OCI-LY3 (cell line): Measurements from ENCODE around the gene PUS10.

Experiments used
- H2AFZ ChIP-seq: fragments of 200-600, 300-600 bp; shearing (Covaris generic); 2 replicates; pipeline ENCODE4 v1.6.0; 2014; ENCODE audit warnings: antibody characterized with exemption, low read depth, low read length
- H3K27ac ChIP-seq: fragments of 200-600, 300-600 bp; sonication (generic); 2 replicates; pipeline ENCODE4 v1.5.1; 2014; ENCODE audit warnings: mild to moderate bottlenecking, low read length, moderate library complexity, mixed read lengths
- H3K27me3 ChIP-seq: fragments of 200-600, 300-600 bp; sonication (generic); 2 replicates; pipeline ENCODE4 v1.6.1; 2014; ENCODE audit warnings: low read depth, low read length, mixed read lengths
- H3K36me3 ChIP-seq: fragments of 200-600, 300-600 bp; sonication (generic); replicated peaks from 2 replicates; pipeline ENCODE3; 2014; ENCODE audit warnings: low read depth, low read length, mixed read lengths
- H3K4me1 ChIP-seq: fragments of 300-600, 200-600 bp; sonication (generic); 2 replicates; pipeline ENCODE4 v1.6.1; 2014; ENCODE audit warnings: low read length, mixed read lengths
- H3K4me2 ChIP-seq: fragments of 200-600, 300-600 bp; sonication (generic); 2 replicates; pipeline ENCODE4 v1.6.1; 2014; ENCODE audit warnings: low read length, mixed read lengths
- H3K4me3 ChIP-seq: fragments of 300-600, 200-600 bp; sonication (generic); 2 replicates; pipeline ENCODE4 v1.5.1; 2014; ENCODE audit warnings: antibody characterized with exemption, mild to moderate bottlenecking, low read length, moderate library complexity
- H3K79me2 ChIP-seq: fragments of 300-600, 200-600 bp; shearing (Covaris generic); 2 replicates; pipeline ENCODE4 v1.6.1; 2014; ENCODE audit warnings: mild to moderate bottlenecking, low read length, mixed read lengths
- H3K9ac ChIP-seq: fragments of 300-600, 200-600 bp; shearing (Covaris generic); 2 replicates; pipeline ENCODE4 v1.6.0; 2014; ENCODE audit warnings: mild to moderate bottlenecking, low read length, moderate library complexity
- H3K9me3 ChIP-seq: fragments of 200-600, 300-600 bp; shearing (Covaris generic); 2 replicates; pipeline ENCODE4 v1.6.1; 2014; ENCODE audit warnings: low read length, mixed read lengths; ENCODE audit not compliant: insufficient read depth
- H4K20me1 ChIP-seq: fragments of 200-600, 300-600 bp; sonication (generic); 2 replicates; pipeline ENCODE4 v1.6.1; 2016; ENCODE audit warnings: low read length, mixed read lengths; ENCODE audit not compliant: insufficient read depth
- CTCF ChIP-seq: fragments of 200-600, 300-600 bp; sonication (generic); IDR thresholded peaks from 2 replicates; pipeline ENCODE4 v1.5.1; 2014; ENCODE audit warnings: antibody characterized with exemption, low read length, low read depth
- EZH2phosphoT487 ChIP-seq: fragments of 200-600 bp; shearing (Covaris generic); IDR thresholded peaks from 2 replicates; pipeline ENCODE4 v1.6.1; 2018; ENCODE audit warnings: antibody characterized with exemption, mixed run types, low read depth

Gene PUS10

GRCh38 chr2:61023670-61024069, 5.6 kb upstream of the PUS10 start:
- Histone ChIP-seq H3K36me3 (peaks cover 8% of the 10 kb centered on the region), H3K4me3 (no peak overlapping the region), H3K4me2 (no peak overlapping the region), H3K9me3 (no peaks in the 10 kb centered on the region), H3K4me1 (peaks cover 9% of the 10 kb centered on the region), H2AFZ (no peak overlapping the region), H3K27ac (no peak overlapping the region), H3K27me3 (no peaks in the 10 kb centered on the region), H3K9ac (no peak overlapping the region), H4K20me1 (no peaks in the 10 kb centered on the region), H3K79me2 (peaks cover 41% of the 10 kb centered on the region)
- TF ChIP-seq EZH2phosphoT487 (no peak), CTCF (no peak)

- Histone ChIP-seq H3K4me1 (peaks cover 11% of the 10 kb centered on the region), H3K36me3 (peaks cover 5% of the 10 kb centered on the region), H3K9ac (no peak overlapping the region), H3K9me3 (no peaks in the 10 kb centered on the region), H2AFZ (no peak overlapping the region), H3K4me3 (no peak overlapping the region), H3K27me3 (no peaks in the 10 kb centered on the region), H3K27ac (no peak overlapping the region), H3K79me2 (peaks cover 60% of the 10 kb centered on the region), H4K20me1 (no peaks in the 10 kb centered on the region), H3K4me2 (no peak overlapping the region)
- TF ChIP-seq EZH2phosphoT487 = no peak
- TF ChIP-seq CTCF = no peak
These were observed 3.2 kb upstream of the PUS10 start for GRCh38 chr2:61021228-61021660.

- no peak overlapping the region for H2AFZ ChIP-seq
- H3K27ac ChIP-seq = peak overlapping the region; percentile 88
- no peaks in the 10 kb centered on the region for H4K20me1 ChIP-seq
- no peaks in the 10 kb centered on the region for H3K27me3 ChIP-seq
- H3K36me3 ChIP-seq = peaks cover 5% of the 10 kb centered on the region
- H3K79me2 ChIP-seq = peaks cover 61% of the 10 kb centered on the region
- TF ChIP-seq EZH2phosphoT487 = no peak
- TF ChIP-seq CTCF = no peak
- H3K4me3 ChIP-seq = peak overlapping the region; percentile 95
- H3K9ac ChIP-seq = peak overlapping the region; percentile 92
- no peaks in the 10 kb centered on the region for H3K9me3 ChIP-seq
- H3K4me2 ChIP-seq = peak overlapping the region; percentile 80
- H3K4me1 ChIP-seq = peaks cover 17% of the 10 kb centered on the region
These were observed 743 bp upstream of the PUS10 start for GRCh38 chr2:61018798-61019197.

- Histone ChIP-seq H3K27ac (peak overlapping the region; percentile 88), H3K4me1 (peaks cover 17% of the 10 kb centered on the region), H3K36me3 (peaks cover 5% of the 10 kb centered on the region), H3K9me3 (no peaks in the 10 kb centered on the region), H2AFZ (peak overlapping the region; percentile 95; the same call in 1 of the 2 replicates), H3K9ac (peak overlapping the region; percentile 92), H4K20me1 (no peaks in the 10 kb centered on the region), H3K27me3 (no peaks in the 10 kb centered on the region), H3K4me2 (peak overlapping the region; percentile 80), H3K79me2 (peaks cover 61% of the 10 kb centered on the region), H3K4me3 (peak overlapping the region; percentile 95)
- no peak for TF ChIP-seq EZH2phosphoT487
- TF ChIP-seq CTCF = no peak
These were observed 282 bp upstream of the PUS10 start for GRCh38 chr2:61018318-61018755.
